B cell (primary cell): Measurements from ENCODE around the gene NDUFA5. TPM values are rescaled to one million over a fixed set of nuclear protein-coding genes. Genes with fewer than 3 reads are reported as not detected.

ENCODE experiments used
- ATAC-seq: fragments of 200-7000 bp; cut with Tn5 transposase; one replicate; pipeline ENCODE4 v1.10.0; 2021; ENCODE audit warnings: low read depth, mild to moderate bottlenecking, moderate number of reproducible peaks, moderate library complexity
- CTCF ChIA-PET: fragments of 350-600 bp; sonication (Branson Sonifier 250); formaldehyde crosslinking; loops from one replicate; lab custom pipeline; 2021; ENCODE audit warnings: antibody characterized with exemption, inconsistent platforms; lab: Charles Lee
- POLR2A ChIA-PET: fragments of 350-600 bp; sonication (Branson Sonifier 250); formaldehyde crosslinking; loops from one replicate; lab custom pipeline; 2021; ENCODE audit warnings: antibody characterized with exemption; lab: Charles Lee
- DNase-seq: peaks from one replicate; pipeline ENCODE4 v3.0.0; 2013
- H2AFZ ChIP-seq: 2 replicates; pipeline ENCODE4 v1.6.1; 2012; ENCODE audit warnings: mild to moderate bottlenecking, low read depth, low read length; ENCODE audit not compliant: insufficient read depth, poor library complexity, severe bottlenecking
- H3K27ac ChIP-seq, 2 donors: 1 replicate in 1 of 2; 2 replicates in 1 of 2; pipeline ENCODE4 v1.5.1; 2012 to 2013; ENCODE audit warnings: low read length in 2 of 2, mild to moderate bottlenecking in 2 of 2, moderate library complexity in 1 of 2
- H3K27me3 ChIP-seq, 4 experiments: fragments of 200-600 bp in 1 of 4; sonication (generic) in 1 of 4; replicated peaks in 1 of 4; 1 replicate in 2 of 4; 2 replicates in 2 of 4; pipeline versions ENCODE4 v1.6.1 to v1.7.0; 2013 to 2016; ENCODE audit warnings: low read length in 3 of 4, mild to moderate bottlenecking in 2 of 4, mixed read lengths in 1 of 4, moderate library complexity in 1 of 4; ENCODE audit not compliant: insufficient read depth in 4 of 4, control insufficient read depth in 3 of 4; ENCODE audit errors: control extremely low read depth in 1 of 4
- H3K36me3 ChIP-seq, 2 experiments: replicated peaks in 1 of 2; 1 replicate in 1 of 2; 2 replicates in 1 of 2; pipeline versions ENCODE4 v1.6.1 to v1.7.1; 2013; ENCODE audit warnings: low read length in 1 of 2; ENCODE audit not compliant: insufficient read depth in 2 of 2, control insufficient read depth in 1 of 2; ENCODE audit errors: control extremely low read depth in 1 of 2, extremely low read depth in 1 of 2
- H3K4me1 ChIP-seq, 2 donors: fragments of 200-600 bp in 1 of 2; sonication (generic) in 1 of 2; 1 replicate in 1 of 2; 2 replicates in 1 of 2; pipeline versions ENCODE4 v1.5.1 to v1.6.1; 2013 to 2017; ENCODE audit warnings: low read length in 2 of 2; ENCODE audit not compliant: control insufficient read depth in 2 of 2, insufficient read depth in 2 of 2
- H3K4me2 ChIP-seq: replicated peaks from 2 replicates; pipeline ENCODE3; 2012; ENCODE audit warnings: mild to moderate bottlenecking, low read depth, low read length; ENCODE audit not compliant: poor library complexity, severe bottlenecking
- H3K4me3 ChIP-seq, 5 experiments: fragments of 200-600 bp in 1 of 5; sonication (generic) in 1 of 5; 1 replicate in 3 of 5; 2 replicates in 2 of 5; pipeline versions ENCODE4 v1.5.1 to v1.7.0; 2011 to 2016; ENCODE audit warnings: low read length in 4 of 5, mild to moderate bottlenecking in 4 of 5, low read depth in 2 of 5, control low read depth in 1 of 5, moderate library complexity in 1 of 5; ENCODE audit not compliant: insufficient read depth in 1 of 5; ENCODE audit errors: control extremely low read depth in 1 of 5, extremely low read depth in 1 of 5
- H3K79me2 ChIP-seq: fragments of 200-600 bp; sonication (generic); one replicate; pipeline ENCODE4 v1.6.0; 2016; ENCODE audit warnings: low read length; ENCODE audit not compliant: control insufficient read depth, insufficient read depth
- H3K9ac ChIP-seq: fragments of 200-600 bp; sonication (generic); 2 replicates; pipeline ENCODE4 v1.6.1; 2017; ENCODE audit warnings: mild to moderate bottlenecking, low read length, moderate library complexity
- H3K9me3 ChIP-seq, 3 donors: one replicate each; pipeline versions ENCODE4 v1.6.1 to v1.7.1; 2013; ENCODE audit warnings: low read length in 2 of 3; ENCODE audit not compliant: control insufficient read depth in 2 of 3, insufficient read depth in 1 of 3; ENCODE audit errors: control extremely low read depth in 1 of 3
- H4K20me1 ChIP-seq: 2 replicates; pipeline ENCODE4 v1.6.0; 2012; ENCODE audit warnings: mild to moderate bottlenecking, low read length; ENCODE audit not compliant: insufficient read depth, control insufficient read depth, poor library complexity, severe bottlenecking
- H3K27ac Mint-ChIP-seq: one replicate; pipeline ENCODE4 v1.8.0; 2021; ENCODE audit warnings: mixed read lengths
- H3K27me3 Mint-ChIP-seq: one replicate; pipeline ENCODE4 v1.8.0; 2021; ENCODE audit warnings: mixed read lengths
- H3K4me1 Mint-ChIP-seq: one replicate; pipeline ENCODE4 v1.8.0; 2021; ENCODE audit warnings: mixed read lengths
- H3K4me3 Mint-ChIP-seq: one replicate; pipeline ENCODE4 v1.8.0; 2021; ENCODE audit warnings: mixed read lengths
- H3K9me3 Mint-ChIP-seq: one replicate; pipeline ENCODE4 v1.8.0; 2022; ENCODE audit warnings: mixed read lengths; ENCODE audit not compliant: insufficient read depth
- EZH2 ChIP-seq: IDR thresholded peaks from 2 replicates; pipeline ENCODE4 v1.6.1; 2012; ENCODE audit warnings: borderline replicate concordance, low read depth, mild to moderate bottlenecking, moderate library complexity, low read length; ENCODE audit not compliant: insufficient read depth, poor library complexity, severe bottlenecking
- WGBS: methylation state at CpG from one replicate; pipeline ENCODE4 v1.1.5; 2013; ENCODE audit warnings: missing lambda C conversion rate; ENCODE audit not compliant: insufficient coverage; 5-methylcytosine and 5-hydroxymethylcytosine counted together
- intact Hi-C: fragments of 100-400 bp; cut with micrococcal nuclease; formaldehyde crosslinking; loops from one replicate; pipeline ENCODE4 v1.10.0; 2022
- polyA plus RNA-seq: library from polyadenylated mRNA; depleted of rRNA; stranded (reverse); fragments of >200 nt; gene quantifications from 2 replicates; pipeline ENCODE4 v1.2.3, GENCODE V29; 2012
- total RNA-seq, 2 donors: library from RNA; stranded (reverse); fragments of 120-200 nt in 1 of 2; gene quantifications; 1 replicate in 1 of 2; 2 replicates in 1 of 2; pipeline versions ENCODE4 v1.2.3 to v1.2.4, GENCODE V29; 2013 to 2022
- TF ChIP-seq, protein P1 (sequence below): fragments of 200-600 bp; IDR thresholded peaks from one replicate; pipeline ENCODE4 v1.8.0; 2022; ENCODE audit warnings: antibody characterized with exemption, mild to moderate bottlenecking

Gene NDUFA5
- total and polyA plus RNA-seq, 2 donors (not counting 1 experiment from before 2014, with no cell fraction given), result 8.1 to 50.7 TPM

DNA sequence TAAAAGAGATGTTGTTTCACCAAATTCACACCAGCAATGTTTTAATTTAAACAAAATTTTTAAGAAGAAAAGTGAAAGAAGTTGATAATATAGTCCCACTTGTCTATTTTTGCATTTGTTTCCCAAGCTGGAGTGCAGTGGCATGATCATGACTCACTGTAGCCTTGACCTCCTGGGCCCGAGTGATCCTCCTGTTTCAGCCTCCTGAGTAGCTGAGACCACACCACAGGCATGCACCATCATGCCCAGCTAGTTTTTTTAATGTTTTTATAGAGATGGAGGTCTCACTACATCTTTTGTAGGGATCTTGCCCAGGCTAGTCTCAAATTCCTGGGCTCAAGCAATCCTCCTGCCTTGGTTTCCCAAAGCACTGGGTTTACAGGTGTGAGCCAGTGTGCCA lies 14.1 kb upstream of the NDUFA5 start:
- H3K4me3 ChIP-seq, result no peak overlapping the region
- peaks cover 0 to 3% of the 10 kb centered on the region in 2 donors for H3K4me1 ChIP-seq
- H3K27ac ChIP-seq, result no peak overlapping the region
- Mint-ChIP-seq H3K4me1 (peaks cover 5% of the 10 kb centered on the region), H3K27me3 (peaks cover 9% of the 10 kb centered on the region), H3K4me3 (no peak overlapping the region), H3K27ac (no peak overlapping the region), H3K9me3 (no peaks in the 10 kb centered on the region)
- intact Hi-C loops, result no loop called here
- no peaks in the 10 kb centered on the region for H3K79me2 ChIP-seq
- no peak overlapping the region for H3K9ac ChIP-seq
- no peaks in the 10 kb centered on the region for H3K9me3 ChIP-seq
- ATAC-seq (no peak), DNase-seq (no peak)
- ChIA-PET POLR2A (no interaction called here), CTCF (no interaction called here)
- H2AFZ ChIP-seq, result no peak overlapping the region
- H3K36me3 ChIP-seq, result no peaks in the 10 kb centered on the region
- H3K4me2 ChIP-seq, result no peak overlapping the region
- no peaks in the 10 kb centered on the region for H3K27me3 ChIP-seq
- no peaks in the 10 kb centered on the region for H4K20me1 ChIP-seq
- WGBS, result 50% methylated on average over 1 of the region's 1 CpG
- no peak for TF ChIP-seq EZH2
- TF ChIP-seq, protein P1, sequence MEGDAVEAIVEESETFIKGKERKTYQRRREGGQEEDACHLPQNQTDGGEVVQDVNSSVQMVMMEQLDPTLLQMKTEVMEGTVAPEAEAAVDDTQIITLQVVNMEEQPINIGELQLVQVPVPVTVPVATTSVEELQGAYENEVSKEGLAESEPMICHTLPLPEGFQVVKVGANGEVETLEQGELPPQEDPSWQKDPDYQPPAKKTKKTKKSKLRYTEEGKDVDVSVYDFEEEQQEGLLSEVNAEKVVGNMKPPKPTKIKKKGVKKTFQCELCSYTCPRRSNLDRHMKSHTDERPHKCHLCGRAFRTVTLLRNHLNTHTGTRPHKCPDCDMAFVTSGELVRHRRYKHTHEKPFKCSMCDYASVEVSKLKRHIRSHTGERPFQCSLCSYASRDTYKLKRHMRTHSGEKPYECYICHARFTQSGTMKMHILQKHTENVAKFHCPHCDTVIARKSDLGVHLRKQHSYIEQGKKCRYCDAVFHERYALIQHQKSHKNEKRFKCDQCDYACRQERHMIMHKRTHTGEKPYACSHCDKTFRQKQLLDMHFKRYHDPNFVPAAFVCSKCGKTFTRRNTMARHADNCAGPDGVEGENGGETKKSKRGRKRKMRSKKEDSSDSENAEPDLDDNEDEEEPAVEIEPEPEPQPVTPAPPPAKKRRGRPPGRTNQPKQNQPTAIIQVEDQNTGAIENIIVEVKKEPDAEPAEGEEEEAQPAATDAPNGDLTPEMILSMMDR, result no peak

DNA sequence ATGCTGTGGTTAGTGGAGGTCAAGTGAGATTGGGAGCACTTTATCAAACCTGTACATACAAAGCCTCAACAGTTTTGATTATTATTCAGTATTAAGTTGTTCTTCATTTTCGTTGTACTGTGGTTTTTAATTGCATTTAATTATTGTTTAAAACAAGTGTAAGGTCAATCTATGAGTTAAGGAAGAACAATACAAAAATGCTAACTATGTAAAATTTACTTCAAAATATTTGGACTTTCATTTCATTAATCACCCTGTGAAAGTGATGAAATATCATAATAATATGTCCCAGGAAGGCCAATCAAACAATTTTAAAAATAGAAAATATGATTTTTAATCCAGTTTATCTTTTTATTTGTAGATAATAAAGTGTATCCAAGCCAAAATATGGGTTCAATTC lies 13.6 kb upstream of the NDUFA5 start:
- H4K20me1 ChIP-seq, result no peaks in the 10 kb centered on the region
- H3K9me3 ChIP-seq, result no peaks in the 10 kb centered on the region
- H2AFZ ChIP-seq, result no peak overlapping the region
- peaks cover 0 to 3% of the 10 kb centered on the region in 2 donors for H3K4me1 ChIP-seq
- no peak overlapping the region for H3K9ac ChIP-seq
- Mint-ChIP-seq H3K27ac (no peak overlapping the region), H3K4me1 (peaks cover 5% of the 10 kb centered on the region), H3K4me3 (no peak overlapping the region), H3K9me3 (no peaks in the 10 kb centered on the region), H3K27me3 (peaks cover 11% of the 10 kb centered on the region)
- ATAC-seq (no peak), DNase-seq (no peak)
- H3K27ac ChIP-seq, result no peak overlapping the region
- no peak for TF ChIP-seq EZH2
- TF ChIP-seq, protein P1, result no peak
- H3K4me2 ChIP-seq, result no peak overlapping the region
- intact Hi-C loops, result no loop called here
- H3K36me3 ChIP-seq, result no peaks in the 10 kb centered on the region
- CTCF ChIA-PET, result no interaction called here
- WGBS, result no CpG with 5 or more reads among the region's 1 CpG
- POLR2A ChIA-PET, result no interaction called here
- H3K4me3 ChIP-seq, result no peak overlapping the region
- H3K27me3 ChIP-seq, result no peaks in the 10 kb centered on the region
- no peaks in the 10 kb centered on the region for H3K79me2 ChIP-seq
